T-helper 1 cell treated with Interleukin-12 subunit alpha and Interleukin-12 subunit beta and Interleukin-4 antibody, amounts not matched to agents 30 μg/mL and 1 μg/mL, for 36 hours (primary cell): ENCODE data around the gene NCOA7.
"Not testable (repeated sequence)": the region's sequence is repeated elsewhere in the genome, so short reads cannot be mapped to it uniquely, and the experiment has no call there.

Experiments used
- H3K27ac Mint-ChIP-seq: one replicate; pipeline ENCODE4 v1.8.0; 2021; ENCODE audit warnings: mild to moderate bottlenecking, mixed read lengths
- H3K27me3 Mint-ChIP-seq: one replicate; pipeline ENCODE4 v1.8.0; 2021; ENCODE audit warnings: low read depth, mixed read lengths
- H3K36me3 Mint-ChIP-seq: one replicate; pipeline ENCODE4 v1.8.0; 2021; ENCODE audit warnings: low read depth, mixed read lengths
- H3K4me1 Mint-ChIP-seq: one replicate; pipeline ENCODE4 v1.8.0; 2021; ENCODE audit warnings: low read depth, mixed read lengths
- H3K4me3 Mint-ChIP-seq: one replicate; pipeline ENCODE4 v1.8.0; 2021; ENCODE audit warnings: mild to moderate bottlenecking, moderate library complexity, mixed read lengths
- H3K9me3 Mint-ChIP-seq: one replicate; pipeline ENCODE4 v1.8.0; 2021; ENCODE audit warnings: mixed read lengths

Gene NCOA7

DNA sequence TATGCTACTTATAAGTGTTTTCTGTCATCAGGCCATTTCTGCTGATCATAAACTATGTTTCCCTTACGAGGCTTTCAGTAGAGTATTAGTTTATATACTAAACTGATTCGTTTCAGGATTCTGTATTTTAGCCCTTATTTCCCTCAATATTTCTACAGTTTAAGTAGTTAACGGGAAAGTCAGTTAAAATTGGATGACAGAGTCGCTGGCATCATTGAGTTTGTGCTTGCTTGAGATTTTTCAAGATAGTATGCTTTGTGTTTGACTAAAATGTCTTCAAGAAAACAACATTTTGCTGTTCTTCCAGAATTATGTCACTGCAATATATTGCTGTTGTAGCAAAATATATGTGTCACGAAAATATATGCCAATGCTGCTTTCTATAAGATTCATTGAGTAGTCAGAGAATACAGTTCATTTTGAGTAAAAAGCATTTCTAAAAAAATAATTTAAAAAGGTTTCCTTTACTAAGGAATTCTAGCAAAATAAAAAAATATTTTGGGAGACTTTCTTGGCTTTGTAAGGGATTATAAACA, 51.4 kb downstream of the NCOA7 start:
- H3K4me1 Mint-ChIP-seq: peaks cover 2% of the 10 kb centered on the region
- H3K9me3 Mint-ChIP-seq: no peaks in the 10 kb centered on the region
- H3K27me3 Mint-ChIP-seq: no peaks in the 10 kb centered on the region
- H3K27ac Mint-ChIP-seq: no peak overlapping the region
- H3K4me3 Mint-ChIP-seq: no peak overlapping the region
- no peaks in the 10 kb centered on the region for H3K36me3 Mint-ChIP-seq

DNA sequence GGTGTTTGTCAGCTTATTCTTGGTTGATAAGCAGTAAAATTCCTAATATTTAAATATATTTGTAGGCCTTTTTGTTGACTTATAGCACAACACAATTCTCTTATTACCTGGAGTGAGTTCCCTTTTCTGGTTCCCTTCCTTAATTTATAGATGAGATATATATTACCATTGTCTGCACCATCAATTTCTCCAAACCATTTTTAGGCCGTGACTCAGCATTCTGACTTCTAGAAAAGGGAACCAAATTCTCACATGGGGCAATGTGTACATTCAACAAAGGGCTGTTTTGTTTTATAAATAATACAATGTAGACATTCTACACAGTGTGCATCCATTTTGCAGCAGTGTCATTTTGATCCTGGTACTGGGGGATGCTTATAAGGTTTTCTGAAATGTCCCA, 52.8 kb downstream of the NCOA7 start:
- no peak overlapping the region for H3K27ac Mint-ChIP-seq

GRCh38 chr6:125844989-125845388, 54.2 kb downstream of the NCOA7 start:
- H3K27ac Mint-ChIP-seq: no peak overlapping the region
- no peaks in the 10 kb centered on the region for H3K9me3 Mint-ChIP-seq
- H3K4me3 Mint-ChIP-seq: no peak overlapping the region

More for the DNA sequence above, 52.8 kb downstream of the NCOA7 start:
- no peak overlapping the region for H3K4me3 Mint-ChIP-seq
- H3K4me1 Mint-ChIP-seq: peaks cover 2% of the 10 kb centered on the region
- H3K27me3 Mint-ChIP-seq: no peaks in the 10 kb centered on the region
- no peaks in the 10 kb centered on the region for H3K9me3 Mint-ChIP-seq
- peaks cover 6% of the 10 kb centered on the region for H3K36me3 Mint-ChIP-seq

GRCh38 chr6:125846292-125847024, 55.7 kb downstream of the NCOA7 start:
- Mint-ChIP-seq H3K36me3 (peaks cover 6% of the 10 kb centered on the region), H3K4me3 (no peak overlapping the region), H3K9me3 (no peaks in the 10 kb centered on the region), H3K4me1 (peaks cover 2% of the 10 kb centered on the region), H3K27ac (no peak overlapping the region), H3K27me3 (no peaks in the 10 kb centered on the region)

More at GRCh38 chr6:125844989-125845388, 54.2 kb downstream of the NCOA7 start:
- H3K36me3 Mint-ChIP-seq: peaks cover 6% of the 10 kb centered on the region
- H3K27me3 Mint-ChIP-seq: no peaks in the 10 kb centered on the region
- peaks cover 2% of the 10 kb centered on the region for H3K4me1 Mint-ChIP-seq

DNA sequence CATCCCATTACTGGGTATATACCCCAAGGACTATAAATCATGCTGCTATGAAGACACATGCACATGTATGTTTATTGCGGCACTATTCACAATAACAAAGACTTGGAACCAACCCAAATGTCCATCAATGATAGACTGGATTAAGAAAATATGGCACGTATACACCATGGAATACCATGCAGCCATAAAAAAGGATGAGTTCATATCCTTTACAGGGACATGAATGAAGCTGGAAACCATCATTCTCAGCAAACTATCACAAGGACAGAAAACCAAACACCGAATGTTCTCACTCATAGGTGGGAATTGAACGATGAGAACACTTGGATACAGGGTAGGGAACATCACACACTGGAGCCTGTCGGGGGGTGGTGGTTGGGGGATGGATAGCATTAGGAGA, 57.5 kb downstream of the NCOA7 start:
- H3K27ac Mint-ChIP-seq, H3K27me3 Mint-ChIP-seq, H3K36me3 Mint-ChIP-seq, H3K9me3 Mint-ChIP-seq, H3K4me3 Mint-ChIP-seq, H3K4me1 Mint-ChIP-seq: not testable (repeated sequence)

- H3K9me3 Mint-ChIP-seq: peaks cover 7% of the 10 kb centered on the region
These were observed 59.6 kb downstream of the NCOA7 start for GRCh38 chr6:125850361-125850760.

GRCh38 chr6:125852587-125852986, 61.8 kb downstream of the NCOA7 start:
- peaks cover 5% of the 10 kb centered on the region for H3K4me1 Mint-ChIP-seq

More at GRCh38 chr6:125850361-125850760, 59.6 kb downstream of the NCOA7 start:
- peaks cover 17% of the 10 kb centered on the region for H3K36me3 Mint-ChIP-seq
- no peaks in the 10 kb centered on the region for H3K27me3 Mint-ChIP-seq
- H3K27ac Mint-ChIP-seq: no peak overlapping the region
- H3K4me3 Mint-ChIP-seq: no peak overlapping the region
- H3K4me1 Mint-ChIP-seq: peaks cover 5% of the 10 kb centered on the region

GRCh38 chr6:125853168-125853567, 62.4 kb downstream of the NCOA7 start:
- Mint-ChIP-seq H3K27me3 (no peaks in the 10 kb centered on the region), H3K4me3 (no peak overlapping the region), H3K27ac (no peak overlapping the region), H3K4me1 (peaks cover 5% of the 10 kb centered on the region), H3K9me3 (peaks cover 7% of the 10 kb centered on the region), H3K36me3 (peaks cover 14% of the 10 kb centered on the region)

More at GRCh38 chr6:125852587-125852986, 61.8 kb downstream of the NCOA7 start:
- H3K27me3 Mint-ChIP-seq: no peaks in the 10 kb centered on the region
- no peak overlapping the region for H3K27ac Mint-ChIP-seq
- no peak overlapping the region for H3K4me3 Mint-ChIP-seq
- H3K36me3 Mint-ChIP-seq: peaks cover 19% of the 10 kb centered on the region
- H3K9me3 Mint-ChIP-seq: peaks cover 7% of the 10 kb centered on the region

- Mint-ChIP-seq H3K4me3 (no peak overlapping the region), H3K27me3 (no peaks in the 10 kb centered on the region), H3K9me3 (peaks cover 7% of the 10 kb centered on the region), H3K27ac (no peak overlapping the region), H3K4me1 (peaks cover 6% of the 10 kb centered on the region), H3K36me3 (peaks cover 15% of the 10 kb centered on the region)
These were observed 63.0 kb downstream of the NCOA7 start for GRCh38 chr6:125853756-125854155.

DNA sequence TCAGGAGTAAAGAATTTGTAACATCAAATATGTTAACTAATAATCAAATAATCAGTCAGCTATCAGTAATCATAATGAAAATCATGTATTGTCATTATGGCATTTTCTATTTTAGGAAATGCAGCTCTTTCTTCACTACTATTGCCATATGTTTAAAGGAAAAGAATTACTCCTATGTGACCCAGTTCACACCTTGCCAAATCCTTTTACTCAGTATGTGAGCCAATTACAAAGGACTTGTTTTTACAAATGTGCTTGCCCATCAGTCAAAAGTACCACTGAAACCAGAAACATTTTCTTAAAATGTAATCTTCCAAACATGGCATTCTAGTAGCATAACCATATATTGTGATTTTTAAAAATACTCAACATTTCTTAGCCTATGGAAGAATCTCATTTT, 63.6 kb downstream of the NCOA7 start:
- Mint-ChIP-seq H3K4me3 (no peak overlapping the region), H3K4me1 (peaks cover 10% of the 10 kb centered on the region), H3K9me3 (peaks cover 7% of the 10 kb centered on the region), H3K27ac (no peak overlapping the region), H3K36me3 (peaks cover 18% of the 10 kb centered on the region), H3K27me3 (no peaks in the 10 kb centered on the region)

DNA sequence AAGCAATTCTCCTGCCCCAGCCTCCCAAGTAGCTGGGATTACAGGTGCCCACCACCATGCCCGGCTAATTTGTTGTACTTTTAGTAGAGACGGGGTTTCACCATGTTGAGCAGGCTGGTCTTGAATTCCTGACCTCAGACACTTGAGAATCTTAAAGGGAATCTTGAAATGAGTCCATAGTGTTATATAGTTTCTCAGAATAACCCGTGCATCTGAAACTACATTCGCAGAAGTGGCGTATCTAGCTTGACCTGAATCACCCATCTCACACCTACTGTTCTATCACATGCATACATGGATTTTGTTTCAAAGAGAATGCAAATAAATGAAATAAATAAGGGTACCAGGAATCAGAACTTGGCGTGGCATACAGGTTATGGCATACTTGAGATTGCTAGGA, 65.0 kb downstream of the NCOA7 start:
- peaks cover 18% of the 10 kb centered on the region for H3K36me3 Mint-ChIP-seq
- H3K27ac Mint-ChIP-seq: no peak overlapping the region
- H3K9me3 Mint-ChIP-seq: peaks cover 7% of the 10 kb centered on the region
- peaks cover 10% of the 10 kb centered on the region for H3K4me1 Mint-ChIP-seq
- no peaks in the 10 kb centered on the region for H3K27me3 Mint-ChIP-seq
- H3K4me3 Mint-ChIP-seq: no peak overlapping the region

GRCh38 chr6:125857846-125858245, 67.1 kb downstream of the NCOA7 start:
- H3K9me3 Mint-ChIP-seq: peaks cover 1% of the 10 kb centered on the region
- H3K27me3 Mint-ChIP-seq: no peaks in the 10 kb centered on the region
- H3K4me1 Mint-ChIP-seq: peaks cover 10% of the 10 kb centered on the region
- H3K4me3 Mint-ChIP-seq: no peak overlapping the region
- H3K27ac Mint-ChIP-seq: no peak overlapping the region
- peaks cover 17% of the 10 kb centered on the region for H3K36me3 Mint-ChIP-seq

GRCh38 chr6:125858427-125859320, 67.9 kb downstream of the NCOA7 start:
- no peaks in the 10 kb centered on the region for H3K27me3 Mint-ChIP-seq
- peaks cover 13% of the 10 kb centered on the region for H3K36me3 Mint-ChIP-seq
- H3K27ac Mint-ChIP-seq: peak overlapping the region; percentile 2
- H3K9me3 Mint-ChIP-seq: no peaks in the 10 kb centered on the region
- peaks cover 6% of the 10 kb centered on the region for H3K4me1 Mint-ChIP-seq
- no peak overlapping the region for H3K4me3 Mint-ChIP-seq

GRCh38 chr6:125859727-125860126, 69.0 kb downstream of the NCOA7 start:
- H3K9me3 Mint-ChIP-seq: no peaks in the 10 kb centered on the region
- H3K4me1 Mint-ChIP-seq: peaks cover 6% of the 10 kb centered on the region
- no peaks in the 10 kb centered on the region for H3K27me3 Mint-ChIP-seq
- peaks cover 11% of the 10 kb centered on the region for H3K36me3 Mint-ChIP-seq
- H3K27ac Mint-ChIP-seq: no peak overlapping the region
- H3K4me3 Mint-ChIP-seq: no peak overlapping the region
